GM12878 (cell line): ENCODE measurements around the gene SEC23A. TPM values are rescaled to one million over a fixed set of nuclear protein-coding genes. Genes with fewer than 3 reads are reported as not detected.

Source experiments
- ATAC-seq: fragments of 200-7000 bp; cut with Tn5 transposase; 3 replicates; pipeline ENCODE4 v1.9.1; 2020; ENCODE audit warnings: mild to moderate bottlenecking, moderate library complexity
- BruUV-seq: library from RNA; stranded (reverse); fragments of 400-500 nt; replicated peaks from 2 replicates; lab custom pipeline; 2021; lab: Mats Ljungman, UMichigan
- CTCF ChIA-PET: fragments of 300-600 bp; sonication (Branson Sonifier 250); formaldehyde crosslinking; extraction: SDS; loops from one replicate; lab custom pipeline; 2021; ENCODE audit warnings: inconsistent platforms; lab: Yijun Ruan, JAX
- POLR2A ChIA-PET: fragments of 350-600 bp; formaldehyde crosslinking; extraction: SDS; loops from one replicate; lab custom pipeline; 2021; ENCODE audit warnings: inconsistent platforms; lab: Charles Lee
- RAD21 ChIA-PET: fragments of 300-600 bp; sonication (Branson Sonifier 250); formaldehyde crosslinking; loops from one replicate; lab custom pipeline; 2023; ENCODE audit warnings: antibody characterized with exemption; ENCODE audit not compliant: unreplicated experiment; lab: Charles Lee
- SMC1A ChIA-PET: fragments of 300-600 bp; sonication (Branson Sonifier 250); formaldehyde crosslinking; loops from one replicate; lab custom pipeline; 2023; ENCODE audit not compliant: unreplicated experiment, uncharacterized antibody; lab: Charles Lee
- DNase-seq: peaks from one replicate; pipeline ENCODE4 v3.0.0-alpha.2; 2011; ENCODE audit warnings: low read depth, low spot score
- FAIRE-seq: peaks from 3 replicates; lab custom pipeline; 2011; peaks lifted over from hg19 to GRCh38; lab: Jason Lieb, UNC
- H2AFZ ChIP-seq: 2 replicates; pipeline ENCODE4 v1.6.0; 2011; ENCODE audit warnings: low read depth, low read length, control low read depth; ENCODE audit not compliant: control insufficient read depth
- H3K27ac ChIP-seq: 2 replicates; pipeline ENCODE4 v1.5.1; 2011; ENCODE audit warnings: control low read depth; ENCODE audit not compliant: control insufficient read depth, insufficient read depth
- H3K27me3 ChIP-seq, 2 experiments: replicated peaks in 1 of 2; 2 replicates each; pipeline versions ENCODE4 v1.6.0 to v1.6.1; 2011; ENCODE audit warnings: low read length in 1 of 2; ENCODE audit not compliant: control insufficient read depth in 2 of 2, insufficient read depth in 2 of 2
- H3K36me3 ChIP-seq, 2 experiments: 2 replicates each; pipeline ENCODE4 v1.5.1; 2011; ENCODE audit warnings: low read length in 1 of 2; ENCODE audit not compliant: control insufficient read depth in 2 of 2, insufficient read depth in 2 of 2
- H3K4me1 ChIP-seq: 2 replicates; pipeline ENCODE4 v1.6.1; 2011; ENCODE audit warnings: mild to moderate bottlenecking, low read length, moderate library complexity, mixed read lengths; ENCODE audit not compliant: control insufficient read depth, insufficient read depth
- H3K4me2 ChIP-seq: 2 replicates; pipeline ENCODE4 v1.6.0; 2011; ENCODE audit warnings: control low read depth; ENCODE audit not compliant: control insufficient read depth, insufficient read depth
- H3K4me3 ChIP-seq: fragments of 200-600 bp; sonication (generic); 2 replicates; pipeline ENCODE4 v1.5.1; 2016
- H3K79me2 ChIP-seq: 2 replicates; pipeline ENCODE4 v1.6.0; 2011; ENCODE audit warnings: low read length; ENCODE audit not compliant: control insufficient read depth, insufficient read depth
- H3K9ac ChIP-seq: 2 replicates; pipeline ENCODE4 v1.8.0; 2011; ENCODE audit warnings: low read length, control low read depth, mixed read lengths; ENCODE audit not compliant: control insufficient read depth, insufficient read depth
- H3K9me3 ChIP-seq: replicated peaks from 3 replicates; pipeline ENCODE4 v1.5.1; 2011; ENCODE audit warnings: mild to moderate bottlenecking, low read length; ENCODE audit not compliant: control insufficient read depth, insufficient read depth
- H4K20me1 ChIP-seq: 2 replicates; pipeline ENCODE4 v1.6.0; 2011; ENCODE audit not compliant: control insufficient read depth, insufficient read depth
- BCL3 ChIP-seq: IDR thresholded peaks from 2 replicates; pipeline ENCODE4 v1.6.1; 2011; ENCODE audit warnings: borderline replicate concordance, low read depth, mild to moderate bottlenecking, moderate library complexity, low read length; ENCODE audit not compliant: insufficient read depth, poor library complexity, severe bottlenecking
- BHLHE40 ChIP-seq, 2 experiments: fragments of 450-650 bp in 1 of 2; IDR thresholded peaks; 2 replicates each; pipeline ENCODE4 v1.6.1; 2011 to 2017; ENCODE audit warnings: low read depth in 2 of 2, borderline replicate concordance in 1 of 2, improper control_type of control experiment in 1 of 2, low read length in 1 of 2, mild to moderate bottlenecking in 1 of 2
- DPF2 ChIP-seq: fragments of 450-650 bp; IDR thresholded peaks from 2 replicates; pipeline ENCODE4 v1.6.1; 2017; ENCODE audit warnings: mild to moderate bottlenecking
- NFYB ChIP-seq: IDR thresholded peaks from 2 replicates; pipeline ENCODE4 v1.6.1; 2011; ENCODE audit warnings: low read depth, mild to moderate bottlenecking, low read length, improper control_type of control experiment, moderate library complexity; ENCODE audit not compliant: insufficient read depth
- POU2F2 ChIP-seq: IDR thresholded peaks from 3 replicates; pipeline ENCODE4 v1.6.1; 2011; ENCODE audit warnings: low read depth, mild to moderate bottlenecking, low read length, borderline replicate concordance
- RELB ChIP-seq: fragments of 450-650 bp; IDR thresholded peaks from 2 replicates; pipeline ENCODE4 v1.6.1; 2017; ENCODE audit warnings: low read depth, mild to moderate bottlenecking, moderate library complexity
- SPI1 ChIP-seq: IDR thresholded peaks from 2 replicates; pipeline ENCODE4 v1.6.1; 2011; ENCODE audit warnings: low read depth, mild to moderate bottlenecking, low read length, moderate library complexity, borderline replicate concordance; ENCODE audit not compliant: insufficient read depth
- WGBS: methylation state at CpG from one replicate; pipeline ENCODE4 v1.1.6; 2016; ENCODE audit warnings: low lambda C conversion rate; ENCODE audit not compliant: insufficient replicate concordance, insufficient coverage; ENCODE audit errors: missing lambda C conversion rate; 5-methylcytosine and 5-hydroxymethylcytosine counted together
- in situ Hi-C: fragments of 300-500 bp; cut with MboI; formaldehyde crosslinking; loops from 9 replicates; pipeline ENCODE4 v1.14.3; 2018; ENCODE audit warnings: mixed read lengths
- intact Hi-C: fragments of 100-400 bp; cut with micrococcal nuclease; formaldehyde crosslinking; loops from one replicate; pipeline ENCODE4 v1.14.2; 2022; ENCODE audit not compliant: unreplicated experiment
- polyA plus RNA-seq, 11 experiments: library from polyadenylated mRNA; depleted of rRNA in 4 of 11; unstranded in 6 of 11; stranded (reverse) in 5 of 11; fragments of >200 nt; fragmentation: Nextera tagmentation in 4 of 11; fragmentation: Illumina TruSeq in 1 of 11; extraction: Ambion mirVana in 4 of 11; extraction: Trizol in 1 of 11; gene quantifications; 1 replicate in 1 of 11; 2 replicates in 10 of 11; pipeline versions ENCODE4 v1.2.1 to v1.2.3, GENCODE V29; 2011 to 2016; ENCODE audit warnings: inconsistent platforms in 2 of 11, missing spikeins in 2 of 11, low read depth in 1 of 11
- total RNA-seq, 4 experiments: library from RNA; depleted of rRNA in 3 of 4; stranded (reverse); fragments of >200 nt in 3 of 4; fragmentation: Illumina TruSeq in 1 of 4; extraction: Trizol in 1 of 4; gene quantifications; 2 replicates each; pipeline versions ENCODE4 v1.2.1 to v1.2.3, GENCODE V29; 2013 to 2021
- TF ChIP-seq, protein P1 (sequence below): IDR thresholded peaks from 2 replicates; pipeline ENCODE4 v1.6.1; 2011; ENCODE audit warnings: borderline replicate concordance, low read depth, mild to moderate bottlenecking, moderate library complexity, mixed read lengths, low read length; ENCODE audit not compliant: insufficient read depth; ENCODE audit errors: extremely low read length

The SEC23A gene
- total and polyA plus RNA-seq, 10 of the 15 experiments (the other 5 are each of a cell fraction or from before 2014, with no cell fraction given), result 13.6 to 63.8 (median 37.3) TPM

DNA sequence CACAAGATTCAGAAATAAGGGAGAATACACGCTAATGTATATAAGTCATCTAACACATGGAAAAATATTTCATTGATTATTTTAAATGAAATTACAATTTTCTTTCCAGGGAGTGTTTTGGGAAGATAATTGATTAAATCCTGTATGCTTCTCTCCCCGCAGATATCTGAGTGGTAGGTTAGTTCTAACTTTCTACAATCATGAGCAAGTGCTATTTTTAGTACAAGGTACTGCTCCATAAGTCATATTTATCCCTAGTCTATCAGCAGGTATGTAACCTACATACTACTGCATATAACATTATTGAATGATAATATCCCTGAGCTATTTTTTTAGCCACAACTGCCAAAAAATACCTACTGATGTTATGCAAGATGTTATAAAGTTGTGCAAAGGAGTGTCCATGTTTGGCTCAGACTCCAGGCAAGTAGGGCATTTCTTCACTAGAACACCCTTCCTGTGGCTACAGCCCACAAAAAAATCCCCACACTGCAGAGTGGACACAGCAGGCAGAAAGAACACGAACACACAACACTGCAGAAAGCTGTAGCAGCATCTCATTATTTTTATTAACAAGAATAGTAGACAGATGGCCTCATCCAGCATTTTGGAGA lies 87.0 kb downstream of the SEC23A start:
- RAD21 ChIA-PET, result interaction anchor here (1.0 to 1.4 kb wide), 8 partner anchors 12 to 296 kb away, joined by 3 to 8 read pairs (median 3); no protein-coding TSS in a partner anchor

More for the DNA sequence above, 87.0 kb downstream of the SEC23A start:
- CTCF ChIA-PET, result interaction anchor here (0.7 to 3.6 kb wide), 30 partner anchors 8 to 1032 kb away, joined by 3 to 31 read pairs (median 4); partner anchors contain the start of gene TRAPPC6B
- BruUV-seq, result no TSS peak
- no peaks in the 10 kb centered on the region for H3K9me3 ChIP-seq
- ATAC-seq (no peak), DNase-seq (no peak), FAIRE-seq (no peak)
- H3K27ac ChIP-seq, result no peak overlapping the region
- POLR2A ChIA-PET, result no interaction called here
- in situ Hi-C loops, result loop anchor here (10.0 to 25.0 kb wide), 3 partner anchors 291 to 1779 kb away; no protein-coding TSS in a partner anchor
- no peak overlapping the region for H3K9ac ChIP-seq
- H3K36me3 ChIP-seq, result no peaks in the 10 kb centered on the region
- H3K27me3 ChIP-seq, result no peaks in the 10 kb centered on the region
- H3K4me1 ChIP-seq, result no peaks in the 10 kb centered on the region
- no peaks in the 10 kb centered on the region for H3K79me2 ChIP-seq
- intact Hi-C loops, result loop anchor here (2.0 kb wide), 1 partner anchor 293 kb away; no protein-coding TSS in a partner anchor
- H3K4me3 ChIP-seq, result no peak overlapping the region
- TF ChIP-seq DPF2 (no peak), POU2F2 (no peak), RELB (no peak), BHLHE40 (IDR thresholded peaks at IDR 0.05; ENCODE audit: borderline replicate concordance in 1 of 2, low read depth in 2 of 2, low read length in 1 of 2) (no peak), BCL3 (no peak), NFYB (no peak), SPI1 (no peak)
- TF ChIP-seq, protein P1, sequence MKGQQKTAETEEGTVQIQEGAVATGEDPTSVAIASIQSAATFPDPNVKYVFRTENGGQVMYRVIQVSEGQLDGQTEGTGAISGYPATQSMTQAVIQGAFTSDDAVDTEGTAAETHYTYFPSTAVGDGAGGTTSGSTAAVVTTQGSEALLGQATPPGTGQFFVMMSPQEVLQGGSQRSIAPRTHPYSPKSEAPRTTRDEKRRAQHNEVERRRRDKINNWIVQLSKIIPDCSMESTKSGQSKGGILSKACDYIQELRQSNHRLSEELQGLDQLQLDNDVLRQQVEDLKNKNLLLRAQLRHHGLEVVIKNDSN, result no peak
- no peaks in the 10 kb centered on the region for H4K20me1 ChIP-seq
- H2AFZ ChIP-seq, result no peak overlapping the region
- SMC1A ChIA-PET, result interaction anchor here (0.6 to 2.8 kb wide), 14 partner anchors 8 to 410 kb away, joined by 3 to 19 read pairs (median 4); no protein-coding TSS in a partner anchor
- no peak overlapping the region for H3K4me2 ChIP-seq
- 93% methylated on average over 3 of the region's 3 CpGs for WGBS
